Endothelial cell (in vitro differentiated cells): ENCODE measurements around the gene EDA. TPM values are rescaled to one million over a fixed set of nuclear protein-coding genes. Genes with fewer than 3 reads are reported as not detected.

Source experiments
- DNase-seq: peaks from one replicate; pipeline ENCODE4 v3.0.0; 2021; ENCODE audit warnings: low spot score
- H3K27ac Mint-ChIP-seq: one replicate; pipeline ENCODE4 v1.8.0; 2021; ENCODE audit warnings: mixed read lengths, inconsistent platforms; ENCODE audit not compliant: unreplicated experiment
- H3K27me3 Mint-ChIP-seq: one replicate; pipeline ENCODE4 v1.8.0; 2021; ENCODE audit warnings: mild to moderate bottlenecking, moderate library complexity, mixed read lengths, inconsistent platforms; ENCODE audit not compliant: unreplicated experiment
- H3K36me3 Mint-ChIP-seq: one replicate; pipeline ENCODE4 v1.8.0; 2021; ENCODE audit warnings: mild to moderate bottlenecking, low read depth, mixed read lengths, inconsistent platforms; ENCODE audit not compliant: unreplicated experiment
- H3K4me1 Mint-ChIP-seq: one replicate; pipeline ENCODE4 v1.8.0; 2021; ENCODE audit warnings: mild to moderate bottlenecking, mixed read lengths, inconsistent platforms; ENCODE audit not compliant: unreplicated experiment
- H3K4me3 Mint-ChIP-seq: one replicate; pipeline ENCODE4 v1.8.0; 2021; ENCODE audit warnings: mild to moderate bottlenecking, mixed read lengths, inconsistent platforms; ENCODE audit not compliant: unreplicated experiment
- H3K9me3 Mint-ChIP-seq: one replicate; pipeline ENCODE4 v1.8.0; 2021; ENCODE audit warnings: mixed read lengths, inconsistent platforms; ENCODE audit not compliant: unreplicated experiment
- CTCF ChIP-seq: fragments of 200-600 bp; sonication (generic); IDR thresholded peaks from one replicate; pipeline ENCODE4 v1.5.0; 2021; ENCODE audit warnings: antibody characterized with exemption; ENCODE audit not compliant: unreplicated experiment
- total RNA-seq: library from RNA; stranded (reverse); fragmentation: NEBNext Ultra II Directional; extraction: Animal tissue kit (Norgen Biotek cat#: 25700); gene quantifications from one replicate; pipeline ENCODE4 v1.2.1, GENCODE V29; 2021; ENCODE audit not compliant: unreplicated experiment

Gene EDA
- total RNA-seq, 1 donor from 2014 or later, result 2.3 TPM

- TF ChIP-seq CTCF, result no peak
- H3K27ac Mint-ChIP-seq, result no peak overlapping the region
- H3K36me3 Mint-ChIP-seq, result no peaks in the 10 kb centered on the region
- H3K4me3 Mint-ChIP-seq, result no peak overlapping the region
- H3K4me1 Mint-ChIP-seq, result peaks cover 4% of the 10 kb centered on the region
- no peaks in the 10 kb centered on the region for H3K9me3 Mint-ChIP-seq
- peaks cover under 1% of the 10 kb centered on the region for H3K27me3 Mint-ChIP-seq
- DNase-seq, result no peak
Observed at GRCh38 chrX:70038951-70039350, 423.0 kb downstream of the EDA start.

- Mint-ChIP-seq H3K36me3 (no peaks in the 10 kb centered on the region), H3K27ac (no peak overlapping the region), H3K4me1 (no peaks in the 10 kb centered on the region), H3K4me3 (no peak overlapping the region), H3K27me3 (no peaks in the 10 kb centered on the region), H3K9me3 (no peaks in the 10 kb centered on the region)
- DNase-seq, result no peak
- TF ChIP-seq CTCF, result no peak
Observed at GRCh38 chrX:70039758-70040157, 423.8 kb downstream of the EDA start.

GRCh38 chrX:70041993-70042392, 426.1 kb downstream of the EDA start:
- H3K27me3 Mint-ChIP-seq, result peaks cover 2% of the 10 kb centered on the region
- no peak for TF ChIP-seq CTCF
- H3K27ac Mint-ChIP-seq, result no peak overlapping the region
- no peaks in the 10 kb centered on the region for H3K36me3 Mint-ChIP-seq
- H3K4me1 Mint-ChIP-seq, result no peaks in the 10 kb centered on the region
- no peak for DNase-seq
- H3K9me3 Mint-ChIP-seq, result no peaks in the 10 kb centered on the region
- H3K4me3 Mint-ChIP-seq, result no peak overlapping the region

GRCh38 chrX:70042399-70043371, 426.8 kb downstream of the EDA start:
- no peaks in the 10 kb centered on the region for H3K9me3 Mint-ChIP-seq
- TF ChIP-seq CTCF, result no peak
- DNase-seq, result no peak
- H3K36me3 Mint-ChIP-seq, result no peaks in the 10 kb centered on the region
- no peak overlapping the region for H3K4me3 Mint-ChIP-seq
- H3K27me3 Mint-ChIP-seq, result peaks cover 2% of the 10 kb centered on the region
- H3K4me1 Mint-ChIP-seq, result no peaks in the 10 kb centered on the region
- H3K27ac Mint-ChIP-seq, result no peak overlapping the region

- H3K36me3 Mint-ChIP-seq, result no peaks in the 10 kb centered on the region
- TF ChIP-seq CTCF, result no peak
- no peak for DNase-seq
- no peak overlapping the region for H3K4me3 Mint-ChIP-seq
- peaks cover 2% of the 10 kb centered on the region for H3K27me3 Mint-ChIP-seq
- no peak overlapping the region for H3K27ac Mint-ChIP-seq
- no peaks in the 10 kb centered on the region for H3K9me3 Mint-ChIP-seq
- H3K4me1 Mint-ChIP-seq, result no peaks in the 10 kb centered on the region
Observed at GRCh38 chrX:70043685-70044084, 427.8 kb downstream of the EDA start.
